IMR-90 (cell line): ENCODE measurements around the gene GAL3ST3. TPM values are rescaled to one million over a fixed set of nuclear protein-coding genes. Genes with fewer than 3 reads are reported as not detected.

ENCODE experiments used
- ATAC-seq: fragments of 200-7000 bp; cut with Tn5 transposase; 2 replicates; pipeline ENCODE4 v1.9.1; 2020; ENCODE audit warnings: low read depth, mild to moderate bottlenecking, moderate library complexity
- BruUV-seq: library from RNA; stranded (reverse); fragments of 400-500 nt; replicated peaks from 2 replicates; lab custom pipeline; 2021; lab: Mats Ljungman, UMichigan
- CTCF ChIA-PET: fragments of 300-600 bp; formaldehyde crosslinking; extraction: SDS; loops from one replicate; lab custom pipeline; 2021; ENCODE audit warnings: antibody characterized with exemption; lab: Yijun Ruan, JAX
- POLR2A ChIA-PET: fragments of 300-600 bp; sonication (Branson Sonifier 250); formaldehyde crosslinking; loops from one replicate; lab custom pipeline; 2022; ENCODE audit warnings: antibody characterized with exemption; ENCODE audit not compliant: unreplicated experiment; lab: Charles Lee
- DNase-seq: peaks from one replicate; pipeline ENCODE4 v3.0.0; 2013
- H2AFZ ChIP-seq: replicated peaks from 2 replicates; pipeline ENCODE3; 2013; ENCODE audit warnings: low read length, mild to moderate bottlenecking; ENCODE audit not compliant: poor library complexity
- H2AK5ac ChIP-seq: 2 replicates; pipeline ENCODE4 v1.6.1; 2013; ENCODE audit warnings: low read depth, low read length, inconsistent platforms
- H2AK9ac ChIP-seq: replicated peaks from 2 replicates; pipeline ENCODE3; 2013; ENCODE audit warnings: mild to moderate bottlenecking, low read depth, low read length, moderate library complexity; ENCODE audit not compliant: poor library complexity
- H2BK120ac ChIP-seq: 2 replicates; pipeline ENCODE4 v1.6.1; 2013; ENCODE audit warnings: low read depth, low read length, inconsistent platforms
- H2BK15ac ChIP-seq: 3 replicates; pipeline ENCODE4 v1.6.1; 2013; ENCODE audit warnings: low read depth, low read length, inconsistent platforms
- H2BK20ac ChIP-seq: 2 replicates; pipeline ENCODE4 v1.6.1; 2013; ENCODE audit warnings: low read depth, mild to moderate bottlenecking, inconsistent platforms, low read length, moderate library complexity
- H2BK5ac ChIP-seq: 2 replicates; pipeline ENCODE4 v1.6.1; 2013; ENCODE audit warnings: mild to moderate bottlenecking, low read depth, low read length, inconsistent platforms; ENCODE audit not compliant: poor library complexity, severe bottlenecking
- H3K14ac ChIP-seq: replicated peaks from 2 replicates; pipeline ENCODE4 v1.6.1; 2013; ENCODE audit warnings: low read depth, low read length, inconsistent platforms
- H3K18ac ChIP-seq: 2 replicates; pipeline ENCODE4 v1.6.1; 2013; ENCODE audit warnings: low read depth, low read length, control low read depth
- H3K23ac ChIP-seq: 2 replicates; pipeline ENCODE4 v1.6.1; 2013; ENCODE audit warnings: low read depth, low read length, inconsistent platforms
- H3K27ac ChIP-seq: 2 replicates; pipeline ENCODE4 v1.5.1; 2013; ENCODE audit warnings: mild to moderate bottlenecking, control low read depth, low read length; ENCODE audit not compliant: insufficient read depth
- H3K27me3 ChIP-seq: 2 replicates; pipeline ENCODE4 v1.6.1; 2013; ENCODE audit warnings: low read length; ENCODE audit not compliant: control insufficient read depth, insufficient read depth
- H3K36me3 ChIP-seq: 2 replicates; pipeline ENCODE4 v1.6.1; 2013; ENCODE audit warnings: low read length, mixed read lengths; ENCODE audit not compliant: control insufficient read depth, insufficient read depth
- H3K4ac ChIP-seq: 2 replicates; pipeline ENCODE4 v1.6.1; 2013; ENCODE audit warnings: low read depth, low read length, inconsistent platforms
- H3K4me1 ChIP-seq: 2 replicates; pipeline ENCODE4 v1.6.1; 2013; ENCODE audit warnings: low read length, mixed read lengths; ENCODE audit not compliant: control insufficient read depth, insufficient read depth
- H3K4me2 ChIP-seq: 2 replicates; pipeline ENCODE4 v1.6.1; 2013; ENCODE audit warnings: low read depth, mild to moderate bottlenecking, control low read depth, low read length, moderate library complexity
- H3K4me3 ChIP-seq: 2 replicates; pipeline ENCODE4 v1.5.1; 2013; ENCODE audit warnings: low read depth, mild to moderate bottlenecking, control low read depth, low read length, moderate library complexity; ENCODE audit not compliant: insufficient read depth
- H3K56ac ChIP-seq: 2 replicates; pipeline ENCODE4 v1.6.1; 2013; ENCODE audit warnings: low read length, inconsistent platforms; ENCODE audit not compliant: insufficient read depth; ENCODE audit errors: extremely low read depth
- H3K79me1 ChIP-seq, 2 experiments: 2 replicates each; pipeline ENCODE4 v1.6.1; 2013; ENCODE audit warnings: low read length in 2 of 2, inconsistent platforms in 1 of 2, low read depth in 1 of 2
- H3K9ac ChIP-seq: 2 replicates; pipeline ENCODE4 v1.6.1; 2013; ENCODE audit warnings: low read depth, low read length, control low read depth
- H3K9me1 ChIP-seq: 2 replicates; pipeline ENCODE4 v1.6.1; 2013; ENCODE audit warnings: low read length, inconsistent platforms; ENCODE audit not compliant: insufficient read depth
- H3K9me3 ChIP-seq: 2 replicates; pipeline ENCODE4 v1.6.1; 2013; ENCODE audit warnings: low read length; ENCODE audit not compliant: control insufficient read depth, insufficient read depth
- H4K20me1 ChIP-seq: 2 replicates; pipeline ENCODE4 v1.6.1; 2013; ENCODE audit warnings: low read length, inconsistent platforms; ENCODE audit not compliant: insufficient read depth
- H4K5ac ChIP-seq: 2 replicates; pipeline ENCODE4 v1.6.1; 2013; ENCODE audit warnings: mild to moderate bottlenecking, low read depth, low read length, control low read depth
- H4K8ac ChIP-seq, 2 experiments: 2 replicates each; pipeline ENCODE4 v1.6.1; 2013; ENCODE audit warnings: low read depth in 2 of 2, low read length in 2 of 2, control low read depth in 1 of 2, inconsistent platforms in 1 of 2
- H4K91ac ChIP-seq: 2 replicates; pipeline ENCODE4 v1.6.1; 2013; ENCODE audit warnings: low read depth, low read length, inconsistent platforms; ENCODE audit not compliant: insufficient read depth
- BHLHE40 ChIP-seq: fragments of 150-350 bp; IDR thresholded peaks from 2 replicates; pipeline ENCODE4 v1.6.1; 2016; ENCODE audit warnings: mild to moderate bottlenecking, low read depth, low read length
- CEBPB ChIP-seq: IDR thresholded peaks from 2 replicates; pipeline ENCODE4 v1.6.1; 2012; ENCODE audit warnings: low read depth, low read length, improper control_type of control experiment
- FOS ChIP-seq: fragments of 150-350 bp; IDR thresholded peaks from 2 replicates; pipeline ENCODE4 v1.6.1; 2016; ENCODE audit warnings: low read depth, low read length
- MAZ ChIP-seq: IDR thresholded peaks from 2 replicates; pipeline ENCODE4 v1.6.1; 2012; ENCODE audit warnings: low read depth, mild to moderate bottlenecking, low read length, improper control_type of control experiment, moderate library complexity, borderline replicate concordance
- NFE2L2 ChIP-seq: fragments of 150-350 bp; IDR thresholded peaks from 2 replicates; pipeline ENCODE4 v1.6.1; 2016; ENCODE audit warnings: low read depth, mild to moderate bottlenecking, low read length
- POLR2A ChIP-seq: IDR thresholded peaks from 2 replicates; pipeline ENCODE4 v1.6.1; 2012; ENCODE audit warnings: mild to moderate bottlenecking, low read depth, low read length
- RAD21 ChIP-seq: IDR thresholded peaks from 2 replicates; pipeline ENCODE4 v1.6.1; 2012; ENCODE audit warnings: low read length, improper control_type of control experiment
- RCOR1 ChIP-seq: IDR thresholded peaks from 2 replicates; pipeline ENCODE4 v1.6.1; 2012; ENCODE audit warnings: mild to moderate bottlenecking, low read length, improper control_type of control experiment; ENCODE audit not compliant: insufficient replicate concordance
- RFX5 ChIP-seq: IDR thresholded peaks from 2 replicates; pipeline ENCODE4 v1.8.0; 2012; ENCODE audit warnings: low read depth, mild to moderate bottlenecking, low read length, moderate library complexity
- WGBS, 2 experiments: methylation state at CpG; one replicate each; pipeline versions ENCODE4 v1.1.5 to v1.1.7; 2013; ENCODE audit warnings: missing lambda C conversion rate in 2 of 2; ENCODE audit not compliant: insufficient read length in 1 of 2; ENCODE audit errors: extremely low coverage in 2 of 2; 5-methylcytosine and 5-hydroxymethylcytosine counted together
- dilution Hi-C: fragments of 300-500 bp; cut with HindIII; formaldehyde crosslinking; loops from one replicate; pipeline ENCODE4 v1.14.3; 2018; ENCODE audit warnings: low sequenced_read_pairs; ENCODE audit not compliant: unreplicated experiment
- in situ Hi-C: fragments of 300-500 bp; cut with MboI; formaldehyde crosslinking; loops from 3 replicates; pipeline ENCODE4 v1.14.3; 2019; ENCODE audit warnings: low sequenced_read_pairs, inconsistent platforms, mixed read lengths
- intact Hi-C: fragments of 100-400 bp; cut with micrococcal nuclease; formaldehyde crosslinking; loops from 2 replicates; pipeline ENCODE4 v1.10.0; 2022
- polyA plus RNA-seq, 3 experiments: library from polyadenylated mRNA; depleted of rRNA; stranded (reverse); fragments of >200 nt; gene quantifications; 2 replicates each; pipeline ENCODE4 v1.2.3, GENCODE V29; 2012; ENCODE audit warnings: low replicate concordance in 1 of 3
- total RNA-seq: library from RNA; depleted of rRNA; stranded (reverse); fragments of >200 nt; gene quantifications from 2 replicates; pipeline ENCODE4 v1.2.3, GENCODE V29; 2012
- TF ChIP-seq, protein P1 (sequence below): fragments of 150-350 bp; IDR thresholded peaks from 2 replicates; pipeline ENCODE4 v1.6.1; 2016; ENCODE audit warnings: low read depth, mild to moderate bottlenecking, low read length, moderate library complexity, borderline replicate concordance

GAL3ST3 gene
- total and polyA plus RNA-seq, 2 of the 4 experiments (the other 2 are of a cell fraction) = 0.19 TPM; not detected in 1

DNA sequence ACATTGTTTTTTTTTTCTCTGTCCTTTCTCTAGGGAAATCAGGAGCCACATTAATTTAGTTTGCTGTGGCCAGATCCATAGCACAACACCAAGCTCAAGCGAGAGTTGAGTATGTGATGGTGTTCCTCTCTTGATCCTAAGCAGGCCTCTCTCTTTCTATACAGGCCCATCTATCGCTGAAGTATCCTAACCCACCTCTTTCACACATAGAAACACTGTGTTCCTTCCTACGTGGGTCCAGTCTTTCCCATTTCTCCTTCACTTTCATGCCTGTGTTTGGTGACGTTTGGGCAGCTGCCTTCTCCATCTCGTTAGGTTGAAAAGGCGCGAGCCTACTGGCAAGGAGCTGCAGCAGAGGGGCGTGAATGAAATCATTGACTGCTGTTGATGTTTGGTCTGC is 23.6 kb upstream of the GAL3ST3 start:
- H4K5ac ChIP-seq = no peak overlapping the region
- no peaks in the 10 kb centered on the region for H3K27me3 ChIP-seq
- dilution Hi-C loops (no loop called here), intact Hi-C loops (loop anchor here (5.0 kb wide), 1 partner anchor 40 kb away; no protein-coding TSS in a partner anchor), in situ Hi-C loops (no loop called here)
- H3K4ac ChIP-seq = peak overlapping the region; percentile 29
- ChIA-PET CTCF (no interaction called here), POLR2A (no interaction called here)
- H3K18ac ChIP-seq = no peak overlapping the region
- no peak for DNase-seq
- H3K27ac ChIP-seq = no peak overlapping the region
- ATAC-seq = no peak
- no peak overlapping the region for H3K4me2 ChIP-seq
- 87% methylated on average over 3 of the region's 8 CpGs; no CpG with 5 or more reads in 1 of the 2 experiments for WGBS, 2 experiments
- peaks cover 36% of the 10 kb centered on the region for H4K20me1 ChIP-seq
- no peak overlapping the region; the same call in 1 of the 2 replicates for H3K14ac ChIP-seq
- no peak overlapping the region for H4K91ac ChIP-seq
- peak overlapping the region; percentile 60; the same call in 1 of the 2 replicates for H3K23ac ChIP-seq
- no peak overlapping the region for H3K9ac ChIP-seq
- H3K9me3 ChIP-seq = no peaks in the 10 kb centered on the region
- H3K36me3 ChIP-seq = peaks cover 30% of the 10 kb centered on the region
- peaks cover 22% of the 10 kb centered on the region for H3K9me1 ChIP-seq
- no peak overlapping the region for H2AK9ac ChIP-seq
- no peak overlapping the region for H2BK5ac ChIP-seq
- H3K79me1 ChIP-seq = peaks cover 27 to 61% of the 10 kb centered on the region in 2 experiments
- no peak overlapping the region for H4K8ac ChIP-seq
- H2BK120ac ChIP-seq = 0 out of 2 replicates have a peak overlapping the region, but pooled peaks have one; percentile 6
- H3K56ac ChIP-seq = no peak overlapping the region
- no peak overlapping the region for H2AFZ ChIP-seq
- H2AK5ac ChIP-seq = peak overlapping the region; percentile 61; the same call in 1 of the 2 replicates
- BruUV-seq = TSS peak; percentile 5
- H3K4me1 ChIP-seq = peaks cover 17% of the 10 kb centered on the region
- H3K4me3 ChIP-seq = no peak overlapping the region
- no peak overlapping the region for H2BK20ac ChIP-seq
- no peak for TF ChIP-seq POLR2A
- TF ChIP-seq, protein P1, sequence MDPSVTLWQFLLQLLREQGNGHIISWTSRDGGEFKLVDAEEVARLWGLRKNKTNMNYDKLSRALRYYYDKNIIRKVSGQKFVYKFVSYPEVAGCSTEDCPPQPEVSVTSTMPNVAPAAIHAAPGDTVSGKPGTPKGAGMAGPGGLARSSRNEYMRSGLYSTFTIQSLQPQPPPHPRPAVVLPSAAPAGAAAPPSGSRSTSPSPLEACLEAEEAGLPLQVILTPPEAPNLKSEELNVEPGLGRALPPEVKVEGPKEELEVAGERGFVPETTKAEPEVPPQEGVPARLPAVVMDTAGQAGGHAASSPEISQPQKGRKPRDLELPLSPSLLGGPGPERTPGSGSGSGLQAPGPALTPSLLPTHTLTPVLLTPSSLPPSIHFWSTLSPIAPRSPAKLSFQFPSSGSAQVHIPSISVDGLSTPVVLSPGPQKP = no peak
- TF ChIP-seq FOS = no peak
- no peak for TF ChIP-seq RAD21
- TF ChIP-seq RFX5 = no peak
- no peak for TF ChIP-seq MAZ
- TF ChIP-seq RCOR1 = no peak
- no peak for TF ChIP-seq BHLHE40
- TF ChIP-seq CEBPB = no peak
- no peak for TF ChIP-seq NFE2L2
- H2BK15ac ChIP-seq = no peak overlapping the region
